Measurements from ENCODE around the gene ZCCHC9. TPM values are rescaled to one million over a fixed set of nuclear protein-coding genes. Genes with fewer than 3 reads are reported as not detected.
"Not testable (repeated sequence)": the region's sequence is repeated elsewhere in the genome, so short reads cannot be mapped to it uniquely, and the experiment has no call there.

Gene ZCCHC9
- total RNA-seq, 2 donors from 2014 or later = 19.4 to 30.1 TPM

DNA sequence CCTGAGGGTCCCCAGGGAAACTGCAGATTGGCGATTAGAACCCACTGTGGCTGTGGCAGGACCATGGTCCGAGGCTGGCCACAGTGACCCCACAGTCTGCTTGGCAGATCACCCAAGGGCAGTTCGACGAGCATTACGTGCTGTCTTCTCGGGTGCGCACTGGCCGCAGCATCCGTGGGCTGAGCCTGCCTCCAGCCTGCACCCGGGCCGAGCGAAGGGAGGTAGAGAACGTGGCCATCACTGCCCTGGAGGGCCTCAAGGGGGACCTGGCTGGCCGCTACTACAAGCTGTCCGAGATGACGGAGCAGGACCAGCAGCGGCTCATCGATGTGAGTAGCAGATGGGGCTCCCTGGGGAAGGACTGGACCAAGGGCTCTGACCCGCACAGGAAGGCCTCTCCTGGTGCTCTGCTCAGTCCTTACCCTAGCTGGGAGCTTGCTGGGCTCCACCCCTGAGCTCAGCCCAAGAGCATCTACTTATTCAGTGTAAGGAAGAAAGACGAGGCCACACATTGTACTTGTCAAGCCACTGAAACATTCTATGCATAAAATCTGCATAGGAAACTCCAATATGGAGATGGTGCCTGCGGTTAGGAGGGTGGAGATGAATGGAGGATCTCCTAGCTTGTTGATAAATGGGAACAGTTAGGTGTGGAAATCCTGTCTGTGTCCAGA, 46.4 kb upstream of the ZCCHC9 start:
- H3K27ac ChIP-seq = no peak overlapping the region
- no peak for DNase-seq (ENCODE audit: low spot score)
- H3K36me3 ChIP-seq = no peaks in the 10 kb centered on the region
- no peaks in the 10 kb centered on the region for H3K9me3 ChIP-seq
- WGBS = 97% methylated on average over 21 of the region's 21 CpGs
- intact Hi-C loops (cut with DNase I) = no loop called here
- TF ChIP-seq POLR2AphosphoS5 (IDR thresholded peaks at IDR 0.05) = no peak
- TF ChIP-seq, protein P1, sequence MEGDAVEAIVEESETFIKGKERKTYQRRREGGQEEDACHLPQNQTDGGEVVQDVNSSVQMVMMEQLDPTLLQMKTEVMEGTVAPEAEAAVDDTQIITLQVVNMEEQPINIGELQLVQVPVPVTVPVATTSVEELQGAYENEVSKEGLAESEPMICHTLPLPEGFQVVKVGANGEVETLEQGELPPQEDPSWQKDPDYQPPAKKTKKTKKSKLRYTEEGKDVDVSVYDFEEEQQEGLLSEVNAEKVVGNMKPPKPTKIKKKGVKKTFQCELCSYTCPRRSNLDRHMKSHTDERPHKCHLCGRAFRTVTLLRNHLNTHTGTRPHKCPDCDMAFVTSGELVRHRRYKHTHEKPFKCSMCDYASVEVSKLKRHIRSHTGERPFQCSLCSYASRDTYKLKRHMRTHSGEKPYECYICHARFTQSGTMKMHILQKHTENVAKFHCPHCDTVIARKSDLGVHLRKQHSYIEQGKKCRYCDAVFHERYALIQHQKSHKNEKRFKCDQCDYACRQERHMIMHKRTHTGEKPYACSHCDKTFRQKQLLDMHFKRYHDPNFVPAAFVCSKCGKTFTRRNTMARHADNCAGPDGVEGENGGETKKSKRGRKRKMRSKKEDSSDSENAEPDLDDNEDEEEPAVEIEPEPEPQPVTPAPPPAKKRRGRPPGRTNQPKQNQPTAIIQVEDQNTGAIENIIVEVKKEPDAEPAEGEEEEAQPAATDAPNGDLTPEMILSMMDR (IDR thresholded peaks at IDR 0.05) = no peak
- TF ChIP-seq POLR2A (IDR thresholded peaks at IDR 0.05) = no peak
- H3K27me3 ChIP-seq (replicated peaks; ENCODE audit: insufficient read depth) = no peaks in the 10 kb centered on the region
- no peak overlapping the region for H3K4me3 ChIP-seq
- no peaks in the 10 kb centered on the region for H3K4me1 ChIP-seq (replicated peaks)

DNA sequence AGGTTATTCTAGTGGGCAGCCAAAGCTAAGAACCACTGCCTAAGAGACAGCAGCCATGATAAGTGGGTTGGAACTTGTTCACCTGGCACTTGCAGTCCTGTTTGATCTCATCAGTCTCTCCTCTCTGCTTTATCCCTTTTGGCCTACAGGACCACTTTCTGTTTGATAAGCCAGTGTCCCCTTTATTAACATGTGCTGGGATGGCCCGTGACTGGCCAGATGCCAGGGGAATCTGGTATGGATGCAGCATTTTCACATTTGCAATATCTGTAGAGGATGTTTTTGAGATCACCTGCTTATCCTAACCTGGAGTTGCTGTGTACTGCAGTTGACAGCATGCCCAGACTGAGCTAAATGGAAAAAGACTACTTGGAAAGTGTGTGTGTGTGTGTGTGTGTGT, 44.6 kb upstream of the ZCCHC9 start:
- H3K27me3 ChIP-seq (replicated peaks; ENCODE audit: insufficient read depth) = no peaks in the 10 kb centered on the region
- no peak overlapping the region for H3K4me3 ChIP-seq
- DNase-seq (ENCODE audit: low spot score) = no peak
- H3K36me3 ChIP-seq = no peaks in the 10 kb centered on the region
- WGBS = 93% methylated on average over 1 of the region's 1 CpG
- H3K4me1 ChIP-seq (replicated peaks) = no peaks in the 10 kb centered on the region
- H3K27ac ChIP-seq = no peak overlapping the region
- TF ChIP-seq POLR2A (IDR thresholded peaks at IDR 0.05) (no peak), POLR2AphosphoS5 (IDR thresholded peaks at IDR 0.05) (no peak)
- TF ChIP-seq, protein P1 (IDR thresholded peaks at IDR 0.05) = no peak
- no peaks in the 10 kb centered on the region for H3K9me3 ChIP-seq
- intact Hi-C loops (cut with DNase I) = no loop called here

DNA sequence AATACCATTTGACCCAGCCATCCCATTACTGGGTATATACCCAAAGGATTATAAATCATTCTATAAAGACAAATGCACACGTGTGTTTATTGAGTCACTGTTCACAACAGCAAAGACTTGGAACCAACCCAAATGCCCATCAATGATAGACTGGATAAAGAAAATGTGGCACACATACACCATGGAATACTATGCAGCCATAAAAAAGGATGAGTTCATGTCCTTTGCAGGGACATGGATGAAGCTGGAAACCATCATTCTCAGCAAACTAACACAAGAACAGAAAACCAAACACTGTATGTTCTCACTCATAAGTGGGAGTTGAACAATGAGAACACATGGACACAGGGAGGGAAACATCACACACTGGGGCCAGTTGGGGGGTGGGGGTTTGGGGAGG, 38.6 kb upstream of the ZCCHC9 start:
- H3K4me3 ChIP-seq; H3K27me3 ChIP-seq (replicated peaks; ENCODE audit: insufficient read depth); H3K4me1 ChIP-seq (replicated peaks); H3K9me3 ChIP-seq; DNase-seq (ENCODE audit: low spot score); intact Hi-C loops (cut with DNase I); H3K36me3 ChIP-seq; H3K27ac ChIP-seq: not testable (repeated sequence)
- 81% methylated on average over 1 of the region's 1 CpG for WGBS

DNA sequence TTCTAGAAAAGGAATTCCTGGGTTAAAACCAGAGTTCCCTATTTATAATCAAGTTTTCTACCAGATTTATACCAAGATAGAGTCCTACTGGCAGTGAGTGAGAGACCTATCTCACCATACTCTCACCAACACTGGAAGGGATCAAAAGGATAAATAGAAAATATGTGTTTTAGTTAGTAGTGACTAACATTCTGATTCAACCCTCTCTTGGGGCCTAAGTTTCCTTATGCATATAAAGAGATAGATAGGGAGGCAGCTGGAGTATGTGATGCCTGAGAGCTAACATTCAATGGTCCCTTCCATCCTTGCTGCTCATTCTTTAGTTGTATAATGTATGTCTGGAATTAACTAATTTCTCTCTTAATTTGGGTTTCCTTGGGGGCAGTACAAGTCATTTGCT, 36.3 kb upstream of the ZCCHC9 start:
- Histone ChIP-seq H3K4me1 (replicated peaks) (no peaks in the 10 kb centered on the region), H3K36me3 (no peaks in the 10 kb centered on the region), H3K4me3 (no peak overlapping the region), H3K9me3 (no peaks in the 10 kb centered on the region), H3K27me3 (replicated peaks; ENCODE audit: insufficient read depth) (no peaks in the 10 kb centered on the region), H3K27ac (no peak overlapping the region)
- DNase-seq (ENCODE audit: low spot score) = no peak
- intact Hi-C loops (cut with DNase I) = no loop called here
- TF ChIP-seq POLR2AphosphoS5 (IDR thresholded peaks at IDR 0.05) (no peak), POLR2A (IDR thresholded peaks at IDR 0.05) (no peak)
- TF ChIP-seq, protein P1 (IDR thresholded peaks at IDR 0.05) = no peak

DNA sequence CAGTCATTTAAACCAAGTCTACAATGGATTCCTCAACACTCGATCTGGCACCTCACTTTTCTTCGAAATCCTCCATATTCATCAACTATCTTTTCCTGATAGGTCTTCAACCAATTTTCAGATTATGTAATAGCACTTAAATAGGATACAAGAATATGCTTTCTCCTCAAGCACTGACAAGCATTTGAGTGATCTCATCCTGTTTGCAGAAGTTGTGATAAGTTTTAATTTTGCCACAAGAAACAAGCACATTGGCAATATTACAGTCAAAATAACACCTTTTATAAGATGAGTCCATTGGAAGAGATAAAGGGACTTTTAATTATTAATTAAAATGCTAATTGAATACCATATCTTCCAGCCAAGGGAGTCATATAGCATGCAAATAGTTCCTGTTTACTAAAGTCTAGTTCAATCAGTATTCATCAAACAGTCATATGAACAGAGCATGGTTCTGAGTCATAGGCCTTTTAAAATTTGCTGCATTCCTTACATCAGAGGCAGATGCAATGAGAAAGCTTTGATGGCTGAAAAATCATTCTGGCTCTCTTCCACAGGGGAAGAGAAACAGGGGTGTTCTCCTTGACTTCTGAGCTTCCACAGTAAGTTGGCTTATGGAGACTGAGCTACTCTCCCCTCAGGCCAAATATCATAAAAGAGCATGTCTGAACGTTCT, 32.7 kb upstream of the ZCCHC9 start:
- peak; percentile 44 for TF ChIP-seq POLR2AphosphoS5 (IDR thresholded peaks at IDR 0.05)
- no peak for TF ChIP-seq POLR2A (IDR thresholded peaks at IDR 0.05)

More for the DNA sequence above, 32.7 kb upstream of the ZCCHC9 start:
- Histone ChIP-seq H3K4me3 (no peak overlapping the region), H3K27me3 (replicated peaks; ENCODE audit: insufficient read depth) (no peaks in the 10 kb centered on the region), H3K27ac (no peak overlapping the region), H3K36me3 (no peaks in the 10 kb centered on the region), H3K4me1 (replicated peaks) (no peaks in the 10 kb centered on the region), H3K9me3 (no peaks in the 10 kb centered on the region)
- DNase-seq (ENCODE audit: low spot score) = no peak
- intact Hi-C loops (cut with DNase I) = no loop called here
- whole genome bisulfite sequencing = 67% methylated on average over 3 of the region's 3 CpGs

Measured in prostate gland (tissue), 2 donors.